Thyroid gland (tissue), 4 donors: ENCODE measurements around the gene FBRSL1. TPM values are rescaled to one million over a fixed set of nuclear protein-coding genes. Genes with fewer than 3 reads are reported as not detected.

Source experiments
- DNase-seq, 2 donors: peaks; one replicate each; pipeline ENCODE4 v3.0.0-alpha.2; 2019
- H3K27ac ChIP-seq, 3 donors: fragments of 200-600 bp; sonication (generic); 1 replicate in 2 of 3; 2 replicates in 1 of 3; pipeline ENCODE4 v1.5.1; 2016 to 2019; ENCODE audit warnings: mild to moderate bottlenecking in 1 of 3, moderate library complexity in 1 of 3
- H3K27me3 ChIP-seq: fragments of 200-600 bp; sonication (generic); one replicate; pipeline ENCODE4 v1.5.1; 2019
- H3K36me3 ChIP-seq, 2 donors: fragments of 200-600 bp; sonication (generic); one replicate each; pipeline ENCODE4 v1.5.1; 2016 to 2019
- H3K4me1 ChIP-seq, 2 donors: fragments of 200-600 bp; sonication (generic); one replicate each; pipeline ENCODE4 v1.5.1; 2017 to 2019
- H3K4me3 ChIP-seq, 3 donors: fragments of 200-600 bp; sonication (generic); replicated peaks in 1 of 3; 1 replicate in 2 of 3; 2 replicates in 1 of 3; pipeline ENCODE4 v1.5.1; 2016; ENCODE audit warnings: mild to moderate bottlenecking in 1 of 3
- H3K9me3 ChIP-seq: fragments of 200-600 bp; sonication (generic); one replicate; pipeline ENCODE4 v1.5.1; 2017
- CTCF ChIP-seq, 6 experiments: fragments of 200-600 bp in 3 of 6; fragments of 450-650 bp in 3 of 6; sonication (generic) in 3 of 6; IDR thresholded peaks; one replicate each; pipeline ENCODE4 v1.5.1; 2016 to 2019; ENCODE audit warnings: antibody characterized with exemption in 6 of 6, mild to moderate bottlenecking in 2 of 6, inconsistent platforms in 1 of 6, moderate library complexity in 1 of 6
- POLR2A ChIP-seq, 2 donors: fragments of 450-650 bp; IDR thresholded peaks; one replicate each; pipeline ENCODE4 v1.6.1; 2017; ENCODE audit warnings: antibody characterized with exemption in 2 of 2, mild to moderate bottlenecking in 2 of 2, moderate library complexity in 1 of 2
- WGBS, 2 donors: methylation state at CpG; one replicate each; pipeline ENCODE4 v1.1.5; 2017; 5-methylcytosine and 5-hydroxymethylcytosine counted together
- intact Hi-C: fragments of 100-400 bp; cut with DNase I; formaldehyde crosslinking; loops from one replicate; pipeline ENCODE4 v1.15.1; 2023
- total RNA-seq, 4 donors: library from RNA; depleted of rRNA; stranded (reverse); fragments of >200 nt; gene quantifications; one replicate each; pipeline ENCODE4 v1.2.3, GENCODE V29; 2016

Gene FBRSL1
- total RNA-seq, 4 donors from 2014 or later: 9.2 to 19.7 (median 12.0) TPM

GRCh38 chr12:132545164-132545953, 55.4 kb downstream of the FBRSL1 start:
- no peaks in the 10 kb centered on the region for H3K27me3 ChIP-seq
- DNase-seq: no peak
- WGBS, 2 donors: 91 to 96% methylated on average over 17 to 21 of the region's 26 CpGs
- intact Hi-C loops: no loop called here
- H3K4me1 ChIP-seq: no peaks in the 10 kb centered on the region
- TF ChIP-seq CTCF (IDR thresholded peaks at IDR 0.05) (no peak), POLR2A (IDR thresholded peaks at IDR 0.05) (no peak)
- H3K36me3 ChIP-seq: peaks cover 0 to 4% of the 10 kb centered on the region in 2 donors
- H3K4me3 ChIP-seq: no peak overlapping the region
- H3K27ac ChIP-seq: no peak overlapping the region
- no peaks in the 10 kb centered on the region for H3K9me3 ChIP-seq

GRCh38 chr12:132545955-132546354, 56.0 kb downstream of the FBRSL1 start:
- Histone ChIP-seq H3K4me1 (no peaks in the 10 kb centered on the region), H3K27ac (no peak overlapping the region), H3K36me3 (peaks cover 0 to 4% of the 10 kb centered on the region in 2 donors), H3K9me3 (no peaks in the 10 kb centered on the region), H3K27me3 (no peaks in the 10 kb centered on the region), H3K4me3 (no peak overlapping the region)
- intact Hi-C loops: no loop called here
- WGBS, 2 donors: 89 to 96% methylated on average over 6 to 13 of the region's 13 CpGs
- TF ChIP-seq POLR2A (IDR thresholded peaks at IDR 0.05): no peak
- no peak for TF ChIP-seq CTCF (IDR thresholded peaks at IDR 0.05)
- no peak for DNase-seq

GRCh38 chr12:132546647-132547046, 56.7 kb downstream of the FBRSL1 start:
- 72 to 77% methylated on average over 11 to 14 of the region's 19 CpGs for WGBS, 2 donors
- H3K27ac ChIP-seq: no peak overlapping the region
- H3K4me1 ChIP-seq: no peaks in the 10 kb centered on the region
- no peak for TF ChIP-seq CTCF (IDR thresholded peaks at IDR 0.05)
- no peak for TF ChIP-seq POLR2A (IDR thresholded peaks at IDR 0.05)
- H3K27me3 ChIP-seq: no peaks in the 10 kb centered on the region
- peaks cover 0 to 4% of the 10 kb centered on the region in 2 donors for H3K36me3 ChIP-seq
- H3K9me3 ChIP-seq: no peaks in the 10 kb centered on the region
- DNase-seq: no peak
- intact Hi-C loops: no loop called here
- H3K4me3 ChIP-seq: no peak overlapping the region

- Histone ChIP-seq H3K36me3 (peaks cover 0 to 4% of the 10 kb centered on the region in 2 donors), H3K27ac (no peak overlapping the region), H3K4me1 (no peaks in the 10 kb centered on the region), H3K9me3 (no peaks in the 10 kb centered on the region), H3K4me3 (no peak overlapping the region), H3K27me3 (no peaks in the 10 kb centered on the region)
- intact Hi-C loops: no loop called here
- TF ChIP-seq CTCF (IDR thresholded peaks at IDR 0.05): no peak
- TF ChIP-seq POLR2A (IDR thresholded peaks at IDR 0.05): no peak
- 85 to 96% methylated on average over 14 to 21 of the region's 21 CpGs for WGBS, 2 donors
- no peak for DNase-seq
These were observed 57.3 kb downstream of the FBRSL1 start for GRCh38 chr12:132547205-132547740.

- intact Hi-C loops: no loop called here
- peaks cover 0 to 4% of the 10 kb centered on the region in 2 donors for H3K36me3 ChIP-seq
- H3K27me3 ChIP-seq: no peaks in the 10 kb centered on the region
- no peak for DNase-seq
- no peak overlapping the region for H3K27ac ChIP-seq
- no peaks in the 10 kb centered on the region for H3K4me1 ChIP-seq
- no peaks in the 10 kb centered on the region for H3K9me3 ChIP-seq
- 95 to 98% methylated on average over 6 to 9 of the region's 28 CpGs for WGBS, 2 donors
- H3K4me3 ChIP-seq: no peak overlapping the region
- TF ChIP-seq POLR2A (IDR thresholded peaks at IDR 0.05) (no peak), CTCF (IDR thresholded peaks at IDR 0.05) (no peak)
These were observed 58.6 kb downstream of the FBRSL1 start for GRCh38 chr12:132548430-132549058.
